ENCODE results near the gene KATNB1.

DNA sequence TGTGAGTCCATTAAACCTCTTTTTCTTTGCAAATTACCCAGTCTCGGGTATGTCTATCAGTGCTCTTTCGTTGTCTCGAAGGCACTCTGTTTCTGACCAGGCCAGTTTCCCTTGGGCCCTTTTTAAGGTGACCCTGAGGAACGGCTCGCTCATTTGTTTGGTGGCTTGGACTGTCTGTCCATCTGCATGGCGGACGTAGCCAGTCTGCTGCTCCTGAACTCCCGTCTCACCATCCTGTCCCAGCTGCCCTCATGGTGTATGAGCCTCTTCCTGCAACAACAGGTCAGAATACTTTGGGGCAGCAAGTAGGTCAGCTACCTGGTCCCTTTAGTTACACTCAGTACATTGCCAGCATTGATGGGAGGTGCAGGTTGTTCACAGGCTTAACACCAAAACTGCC is 22.0 kb upstream of the KATNB1 start:
- TF ChIP-seq HMGXB4 (CRISPR knock-in tag; IDR thresholded peaks at IDR 0.05) (no peak), CTCF (IDR thresholded peaks at IDR 0.05) (no peak), NR3C1 (CRISPR knock-in tag; conservative IDR thresholded peaks at IDR 0.05; ENCODE audit: low read depth) (no peak), TP53 (CRISPR knock-in tag; IDR thresholded peaks at IDR 0.05) (no peak), E2F1 (CRISPR knock-in tag; IDR thresholded peaks at IDR 0.05) (no peak), SP1 (CRISPR knock-in tag; conservative IDR thresholded peaks at IDR 0.05) (no peak), JUN (CRISPR knock-in tag; IDR thresholded peaks at IDR 0.05) (no peak)
